Activated T-cell treated with anti-CD3 and anti-CD28 coated beads, Interleukin-2, amount 50 U/mL, for 24 hours (primary cell): Measurements from ENCODE around the gene CNST.
"Not testable (repeated sequence)": the region's sequence is repeated elsewhere in the genome, so short reads cannot be mapped to it uniquely, and the experiment has no call there.

Experiments used
- DNase-seq: peaks from one replicate; pipeline ENCODE4 v3.0.0-alpha.2; 2020
- H3K27ac Mint-ChIP-seq: 2 replicates; pipeline ENCODE4 v1.8.0; 2020; ENCODE audit warnings: mild to moderate bottlenecking, mixed read lengths
- H3K27me3 Mint-ChIP-seq: 2 replicates; pipeline ENCODE4 v1.8.0; 2020; ENCODE audit warnings: mixed read lengths
- H3K36me3 Mint-ChIP-seq: 2 replicates; pipeline ENCODE4 v1.8.0; 2020; ENCODE audit warnings: low read depth, mixed read lengths
- H3K4me1 Mint-ChIP-seq: 2 replicates; pipeline ENCODE4 v1.8.0; 2020; ENCODE audit warnings: low read depth, mixed read lengths
- H3K4me3 Mint-ChIP-seq: 2 replicates; pipeline ENCODE4 v1.8.0; 2020; ENCODE audit warnings: mild to moderate bottlenecking, moderate library complexity, mixed read lengths
- H3K9me3 Mint-ChIP-seq: 2 replicates; pipeline ENCODE4 v1.8.0; 2020; ENCODE audit warnings: mixed read lengths

The CNST gene

GRCh38 chr1:246698466-246699094 is 132.3 kb downstream of the CNST start:
- DNase-seq: no peak
- peaks cover under 1% of the 10 kb centered on the region for H3K27me3 Mint-ChIP-seq
- H3K4me3 Mint-ChIP-seq: no peak overlapping the region
- H3K9me3 Mint-ChIP-seq: peaks cover 5% of the 10 kb centered on the region
- H3K36me3 Mint-ChIP-seq: no peaks in the 10 kb centered on the region
- H3K27ac Mint-ChIP-seq: peak overlapping the region; percentile 4
- peaks cover 6% of the 10 kb centered on the region for H3K4me1 Mint-ChIP-seq

GRCh38 chr1:246699095-246699735 is 133.0 kb downstream of the CNST start:
- H3K27ac Mint-ChIP-seq: peak overlapping the region; percentile 4
- peaks cover 6% of the 10 kb centered on the region for H3K27me3 Mint-ChIP-seq
- H3K36me3 Mint-ChIP-seq: no peaks in the 10 kb centered on the region
- H3K4me3 Mint-ChIP-seq: no peak overlapping the region
- H3K9me3 Mint-ChIP-seq: peaks cover 5% of the 10 kb centered on the region
- peaks cover 6% of the 10 kb centered on the region for H3K4me1 Mint-ChIP-seq
- peak; percentile 78 for DNase-seq

- peaks cover 6% of the 10 kb centered on the region for H3K4me1 Mint-ChIP-seq
- H3K27ac Mint-ChIP-seq: no peak overlapping the region
- no peak overlapping the region for H3K4me3 Mint-ChIP-seq
- peaks cover 6% of the 10 kb centered on the region for H3K27me3 Mint-ChIP-seq
- H3K36me3 Mint-ChIP-seq: no peaks in the 10 kb centered on the region
- no peak for DNase-seq
- no peaks in the 10 kb centered on the region for H3K9me3 Mint-ChIP-seq
Measured at GRCh38 chr1:246703581-246703980, 137.3 kb downstream of the CNST start.

DNA sequence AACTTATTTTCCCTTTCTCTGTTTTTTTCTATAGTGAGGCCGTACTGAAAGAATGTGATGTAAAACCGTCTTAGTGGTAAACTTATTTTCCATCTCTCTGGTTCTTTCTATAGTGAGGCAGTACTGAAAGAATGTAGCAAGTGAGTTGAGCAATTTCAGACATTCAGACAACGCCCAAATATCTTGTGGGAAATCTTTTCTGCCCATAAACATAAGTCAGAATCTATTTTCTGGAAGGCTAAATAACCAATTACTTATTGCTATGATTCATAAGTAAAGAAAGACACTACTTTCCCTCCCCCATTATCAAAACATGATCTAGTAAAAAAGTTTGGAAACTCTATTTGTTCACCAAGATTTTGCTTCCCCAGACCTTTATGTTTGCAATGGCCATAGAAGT is 139.1 kb downstream of the CNST start:
- H3K4me1 Mint-ChIP-seq: peaks cover 1% of the 10 kb centered on the region
- H3K27me3 Mint-ChIP-seq: peaks cover 12% of the 10 kb centered on the region
- H3K4me3 Mint-ChIP-seq: no peak overlapping the region
- H3K9me3 Mint-ChIP-seq: peaks cover 2% of the 10 kb centered on the region
- no peaks in the 10 kb centered on the region for H3K36me3 Mint-ChIP-seq
- H3K27ac Mint-ChIP-seq: no peak overlapping the region
- no peak for DNase-seq

DNA sequence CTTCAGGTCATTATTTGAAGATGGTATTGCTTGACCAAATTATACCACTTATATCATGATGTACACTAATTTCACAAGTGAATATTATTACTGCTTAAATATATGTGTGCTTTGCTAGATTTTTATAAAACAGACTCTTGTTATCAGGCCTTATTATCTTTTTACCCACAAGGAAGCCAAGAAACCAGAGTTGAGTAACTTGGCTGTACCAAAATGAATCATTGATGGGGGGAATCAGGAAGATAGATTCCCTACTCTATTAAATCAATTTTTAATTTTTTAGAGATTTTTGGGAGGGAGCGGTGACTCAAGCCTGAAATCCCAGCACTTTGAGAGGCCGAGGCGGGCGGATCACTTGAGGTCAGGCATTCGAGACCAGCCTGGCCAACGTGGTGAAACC is 141.9 kb downstream of the CNST start:
- H3K4me3 Mint-ChIP-seq: no peak overlapping the region
- H3K9me3 Mint-ChIP-seq: peaks cover 6% of the 10 kb centered on the region
- H3K4me1 Mint-ChIP-seq: peaks cover 1% of the 10 kb centered on the region
- H3K27ac Mint-ChIP-seq: no peak overlapping the region
- no peaks in the 10 kb centered on the region for H3K36me3 Mint-ChIP-seq
- peaks cover 32% of the 10 kb centered on the region for H3K27me3 Mint-ChIP-seq
- no peak for DNase-seq

- no peak for DNase-seq
- Mint-ChIP-seq H3K4me3 (no peak overlapping the region), H3K9me3 (peaks cover 6% of the 10 kb centered on the region), H3K27me3 (peaks cover 32% of the 10 kb centered on the region), H3K27ac (no peak overlapping the region), H3K4me1 (peaks cover 1% of the 10 kb centered on the region), H3K36me3 (no peaks in the 10 kb centered on the region)
Measured at GRCh38 chr1:246709196-246709595, 142.9 kb downstream of the CNST start.

GRCh38 chr1:246709835-246710234 is 143.6 kb downstream of the CNST start:
- Mint-ChIP-seq H3K36me3 (no peaks in the 10 kb centered on the region), H3K4me3 (no peak overlapping the region), H3K4me1 (peaks cover 1% of the 10 kb centered on the region), H3K9me3 (peaks cover 6% of the 10 kb centered on the region), H3K27me3 (peaks cover 32% of the 10 kb centered on the region), H3K27ac (no peak overlapping the region)
- DNase-seq: no peak

DNA sequence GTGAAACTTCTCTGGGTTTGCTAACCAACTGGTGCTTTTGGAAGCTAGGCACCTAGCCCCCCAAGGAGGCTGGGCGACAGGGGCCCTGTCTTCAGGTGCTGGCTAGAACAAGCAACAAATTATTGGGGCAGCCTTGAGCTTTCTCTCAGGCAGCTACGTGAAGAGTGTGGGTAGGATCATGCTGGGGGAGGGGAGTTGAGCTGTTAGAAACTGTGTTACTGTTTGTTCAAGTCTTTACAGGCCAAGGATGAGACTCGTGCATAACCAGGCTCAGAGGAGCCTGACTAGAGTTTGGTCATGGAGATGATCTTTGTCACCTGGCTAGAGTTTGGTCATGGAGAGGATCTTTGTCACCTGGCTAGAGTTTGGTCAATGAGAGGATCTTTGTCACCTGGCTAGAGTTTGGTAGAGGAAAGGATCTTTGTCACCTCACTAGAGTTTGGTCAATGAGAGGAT is 145.3 kb downstream of the CNST start:
- DNase-seq: no peak
- Mint-ChIP-seq H3K27me3 (peaks cover 43% of the 10 kb centered on the region), H3K36me3 (no peaks in the 10 kb centered on the region), H3K4me1 (peaks cover 1% of the 10 kb centered on the region), H3K27ac (no peak overlapping the region), H3K4me3 (no peak overlapping the region), H3K9me3 (peaks cover 6% of the 10 kb centered on the region)

- not testable (repeated sequence) for DNase-seq, H3K4me3 Mint-ChIP-seq, H3K36me3 Mint-ChIP-seq, H3K4me1 Mint-ChIP-seq, H3K27ac Mint-ChIP-seq, H3K9me3 Mint-ChIP-seq
- peaks cover 47% of the 10 kb centered on the region for H3K27me3 Mint-ChIP-seq
Measured at GRCh38 chr1:246712428-246712827, 146.2 kb downstream of the CNST start.
